Stimulated activated CD8-positive, alpha-beta memory T cell treated with anti-CD3 and anti-CD28 coated beads, Interleukin-12 subunit alpha, Interleukin-12 subunit beta, amount 100 ng/mL, for 24 hours (primary cell): ENCODE data around the gene CPA2.
A peak's percentile ranks its signal among the peaks of the same experiment; 100 is the strongest.
"Not testable (repeated sequence)": the region's sequence is repeated elsewhere in the genome, so short reads cannot be mapped to it uniquely, and the experiment has no call there.

Source experiments
- DNase-seq: peaks from one replicate; pipeline ENCODE4 v3.0.0-alpha.2; 2020; ENCODE audit errors: extremely low read depth

CPA2 gene

DNA sequence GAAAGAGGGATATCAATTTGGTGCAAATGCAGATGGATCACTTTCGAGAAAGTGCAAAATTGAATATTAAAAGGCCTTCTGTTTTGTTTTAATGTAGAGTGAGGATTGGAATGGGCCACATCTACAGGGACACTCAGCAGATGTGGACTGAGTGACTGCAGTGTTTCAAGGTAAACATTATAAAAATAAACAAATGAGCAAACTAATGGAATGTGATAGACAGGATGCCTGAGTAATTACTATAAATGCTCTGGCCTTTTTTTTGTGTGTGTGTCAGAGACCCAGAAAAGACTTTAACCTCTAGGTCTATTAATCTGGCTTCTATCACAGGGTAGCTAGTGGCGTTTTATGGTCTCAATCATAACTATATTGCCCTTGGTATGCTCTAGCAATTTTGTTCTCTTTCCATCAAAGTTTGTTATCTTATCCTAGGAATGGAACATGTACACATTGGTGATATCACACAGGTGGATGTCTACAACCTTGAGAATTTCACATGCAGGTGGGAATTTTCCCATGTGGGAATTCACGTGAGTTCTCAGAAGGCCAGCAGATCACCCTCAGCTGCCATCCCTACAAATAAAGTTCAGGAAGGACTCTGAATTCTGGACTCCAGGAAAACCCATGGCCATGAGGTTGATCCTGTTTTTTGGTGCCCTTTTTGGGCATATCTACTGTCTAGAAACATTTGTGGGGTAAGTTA is at the start of gene CPA2:
Gene CPA2, plus strand, starts transcription at position 606 of the 703 bp plus-strand sequence. Its CDS starts 19 bp downstream, at position 625.
- no peak for DNase-seq

DNA sequence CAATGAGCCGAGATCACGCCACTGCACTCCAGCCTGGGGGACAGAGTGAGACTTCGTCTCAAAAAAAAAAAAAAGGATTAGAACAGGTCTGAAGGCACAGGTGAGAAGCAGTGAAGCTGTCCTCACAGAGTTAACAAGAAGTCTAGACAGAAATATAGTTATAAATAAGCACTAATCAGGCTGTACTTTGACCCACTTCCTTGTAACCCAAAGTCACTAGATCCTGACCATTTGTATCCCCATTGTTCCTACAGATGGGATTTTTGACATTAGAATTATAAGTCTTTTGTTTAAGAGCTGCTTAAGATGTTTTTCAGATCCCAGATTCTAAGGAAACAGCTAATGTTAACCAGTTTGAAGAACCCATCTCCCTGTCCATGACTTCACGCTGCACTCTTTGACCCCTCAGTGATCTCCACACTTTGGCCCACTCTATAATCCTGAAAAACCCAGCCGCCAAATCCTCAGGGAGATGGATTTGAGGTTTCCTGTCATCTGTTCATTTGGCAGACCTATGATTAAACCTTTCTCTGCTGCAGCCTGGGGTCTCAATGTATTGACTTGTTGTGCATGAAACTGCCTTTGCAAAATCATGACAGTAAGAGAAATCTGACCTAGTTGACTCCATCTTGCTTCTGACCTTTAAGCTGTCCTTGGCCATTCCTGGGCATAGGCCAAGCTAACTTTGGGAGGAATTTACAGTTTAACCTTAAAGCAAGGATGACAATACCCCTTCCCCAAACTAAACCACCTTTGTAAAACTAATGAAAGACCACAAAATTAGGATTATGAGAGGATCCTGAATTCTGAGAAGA is 47.6 kb upstream of the CPA2 start:
- DNase-seq, result no peak

DNA sequence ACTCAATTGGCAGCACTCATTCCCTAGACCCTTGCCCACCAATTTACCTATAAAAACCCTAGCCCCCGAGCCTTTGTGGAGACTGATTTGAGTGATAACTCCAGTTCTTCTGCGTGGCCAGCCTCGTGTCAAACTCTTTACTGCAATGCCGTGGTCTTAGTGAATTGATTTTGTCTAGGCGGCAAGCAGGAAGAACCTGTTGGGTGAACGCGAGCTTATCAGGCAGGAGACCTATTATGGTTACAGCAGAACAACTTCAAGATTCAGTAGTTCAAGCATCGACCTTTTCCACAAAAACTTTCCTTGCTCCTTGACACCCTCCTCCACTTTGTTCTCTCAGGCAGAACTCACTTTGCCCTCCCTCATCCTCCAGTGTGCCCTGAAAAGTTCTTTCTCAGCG is 46.8 kb upstream of the CPA2 start:
- no peak for DNase-seq

DNA sequence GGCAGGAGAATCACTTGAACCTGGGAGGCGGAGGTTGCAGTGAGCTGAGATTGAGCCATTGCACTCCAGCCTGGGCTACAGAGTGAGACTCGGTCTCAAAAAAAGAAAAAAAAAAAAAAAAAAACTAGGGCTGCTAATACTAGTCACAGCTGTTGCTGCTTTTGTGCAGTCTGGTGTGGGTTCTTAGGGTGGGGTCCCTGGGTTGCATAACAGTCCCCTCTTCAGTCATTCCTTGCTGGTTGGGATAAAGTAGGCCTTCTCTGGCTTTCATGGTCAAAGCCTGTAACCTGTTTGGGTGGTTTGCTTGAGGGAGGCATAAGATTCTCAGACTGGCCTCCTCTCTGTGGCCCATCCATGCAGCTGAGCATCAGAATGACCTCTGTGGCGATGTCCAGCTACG is 44.9 kb upstream of the CPA2 start:
- DNase-seq, result no peak

DNA sequence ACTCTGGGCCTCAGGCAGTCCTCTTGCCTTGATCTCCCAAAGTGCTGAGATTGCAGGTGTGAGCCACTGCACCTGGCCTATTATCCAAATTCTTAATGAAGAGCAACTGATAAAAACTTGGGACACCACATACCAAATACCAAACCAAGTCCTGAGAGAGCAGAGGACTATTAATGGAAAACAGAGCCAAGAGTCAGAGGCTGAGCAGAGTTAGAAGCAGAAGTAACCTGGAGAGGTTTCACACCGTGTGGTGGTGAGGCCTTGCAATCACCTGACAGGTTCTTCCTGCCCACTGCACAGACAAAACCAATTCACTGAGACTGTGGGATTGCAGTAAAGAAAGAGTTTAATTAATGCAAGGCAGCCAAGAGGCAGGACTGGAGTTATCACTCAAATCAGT is 43.0 kb upstream of the CPA2 start:
- no peak for DNase-seq

DNA sequence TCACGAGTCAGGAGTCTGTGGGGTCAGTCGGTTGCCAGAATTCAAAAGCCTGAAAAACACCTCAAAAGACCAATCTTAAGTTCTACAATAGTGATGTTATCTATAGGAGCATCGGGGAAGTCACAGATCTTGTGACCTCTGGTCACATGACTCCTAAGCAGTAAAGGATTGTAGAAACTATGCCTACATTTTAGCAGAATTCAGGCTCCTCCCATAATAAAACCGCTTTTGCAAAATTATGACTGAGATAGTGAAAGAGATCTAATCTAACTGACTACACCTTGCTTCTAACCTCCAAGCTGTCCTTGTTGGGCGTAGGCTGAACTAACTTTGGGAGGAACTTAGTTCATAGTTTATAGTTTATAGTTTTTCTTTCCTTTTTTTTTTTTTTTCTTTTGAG is 42.5 kb upstream of the CPA2 start:
- DNase-seq, result no peak

DNA sequence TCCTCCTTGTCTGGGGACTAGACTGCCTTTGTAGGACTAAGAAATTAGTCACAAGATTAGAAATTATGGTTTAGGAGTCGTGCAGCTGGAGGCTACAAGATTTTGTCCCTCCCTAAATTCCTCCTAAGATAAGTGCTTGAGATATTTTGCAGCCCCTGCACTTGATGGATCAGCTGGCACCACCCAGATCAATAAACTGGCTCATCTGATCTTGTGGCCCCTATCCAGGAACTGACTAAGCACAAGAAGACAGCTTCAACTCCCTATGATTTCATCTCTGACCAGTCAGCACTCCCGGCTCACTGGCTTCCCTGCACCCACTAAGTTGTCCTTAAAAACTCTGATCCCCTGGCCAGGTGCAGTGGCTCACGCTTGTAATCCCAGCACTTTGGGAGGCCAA is 41.7 kb upstream of the CPA2 start:
- DNase-seq, result not testable (repeated sequence)

DNA sequence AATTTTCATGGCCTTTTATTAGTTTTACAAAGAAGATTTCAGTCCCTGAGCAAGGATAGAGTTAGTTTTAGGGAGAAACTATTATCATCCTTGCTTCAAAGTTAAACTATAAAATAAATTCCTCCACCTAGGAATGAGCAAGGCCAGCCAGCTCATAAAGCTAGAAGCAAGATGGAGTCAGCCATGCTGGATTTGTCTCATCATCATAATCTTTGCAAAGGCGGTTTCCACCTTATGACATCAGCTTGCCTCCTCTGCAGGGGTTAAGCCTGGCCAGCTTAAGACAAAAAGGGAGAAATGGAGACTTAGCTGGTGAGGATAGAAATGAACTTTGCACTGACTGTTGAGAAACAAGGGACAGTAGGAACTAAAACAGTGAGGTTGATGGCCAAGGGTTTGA is 40.3 kb upstream of the CPA2 start:
- no peak for DNase-seq

DNA sequence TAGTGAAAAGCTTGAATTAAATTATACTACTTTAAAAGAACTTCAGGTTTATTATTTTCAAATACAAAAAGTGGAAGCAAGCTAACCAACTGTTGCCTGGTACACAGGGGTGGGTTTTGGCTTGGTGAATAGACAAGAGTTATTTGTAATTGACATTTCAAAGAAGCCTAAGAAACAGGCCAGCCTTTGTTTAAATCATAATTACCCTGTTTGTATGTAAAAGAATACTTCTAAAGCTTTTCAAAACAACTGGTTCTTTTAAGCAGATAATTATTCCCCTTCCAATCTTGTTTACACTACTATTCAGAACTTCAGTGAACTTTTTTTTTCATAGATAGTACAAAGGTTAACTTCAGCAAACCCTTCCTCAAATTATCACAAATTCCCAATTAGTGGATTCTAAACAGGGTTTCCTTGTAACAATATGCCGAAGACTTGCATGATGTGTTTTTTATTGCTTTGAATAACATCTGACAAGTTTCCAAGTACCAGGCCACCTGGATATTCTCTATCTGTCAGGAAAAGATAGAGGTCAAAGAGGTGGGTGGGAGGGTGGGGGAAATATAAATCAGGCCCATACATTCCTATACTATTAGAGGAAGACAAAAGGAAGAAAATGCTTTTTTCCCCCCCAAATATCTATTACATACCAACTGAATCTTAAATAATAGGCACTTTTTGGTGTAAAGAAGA is 38.6 kb upstream of the CPA2 start:
- DNase-seq, result no peak

DNA sequence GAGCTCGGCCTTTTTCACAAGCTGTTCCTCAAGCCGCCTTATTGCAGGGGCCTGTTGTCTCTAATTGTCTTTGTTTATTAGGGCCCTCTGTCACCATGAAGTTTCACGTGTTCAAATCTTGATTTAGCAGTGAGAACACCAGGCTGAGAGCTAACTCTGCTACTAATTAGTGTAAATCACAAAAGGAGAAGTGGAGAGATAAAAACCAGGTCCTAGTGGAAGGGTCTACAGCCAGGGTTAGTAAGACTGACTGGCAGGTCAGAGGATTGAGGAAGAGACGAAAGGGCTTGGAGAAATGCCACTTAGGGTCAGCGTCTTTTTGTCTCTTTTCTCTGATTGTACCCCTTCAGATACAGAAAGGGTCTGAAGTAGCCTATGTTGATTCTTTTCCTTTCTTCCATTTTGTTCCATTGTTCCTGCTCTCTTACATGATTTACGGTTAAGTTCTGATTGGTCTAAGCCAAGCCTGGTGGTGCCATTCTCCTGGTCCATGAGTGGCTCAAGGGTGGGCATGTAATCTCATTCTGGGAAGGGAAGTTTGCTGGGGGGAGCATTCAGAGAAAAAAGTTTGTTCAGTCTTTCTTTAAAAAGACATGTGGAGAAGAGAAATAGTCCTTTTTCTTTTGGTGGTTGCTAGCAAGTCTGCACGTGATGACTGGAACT is 37.7 kb upstream of the CPA2 start:
- DNase-seq, result no peak

DNA sequence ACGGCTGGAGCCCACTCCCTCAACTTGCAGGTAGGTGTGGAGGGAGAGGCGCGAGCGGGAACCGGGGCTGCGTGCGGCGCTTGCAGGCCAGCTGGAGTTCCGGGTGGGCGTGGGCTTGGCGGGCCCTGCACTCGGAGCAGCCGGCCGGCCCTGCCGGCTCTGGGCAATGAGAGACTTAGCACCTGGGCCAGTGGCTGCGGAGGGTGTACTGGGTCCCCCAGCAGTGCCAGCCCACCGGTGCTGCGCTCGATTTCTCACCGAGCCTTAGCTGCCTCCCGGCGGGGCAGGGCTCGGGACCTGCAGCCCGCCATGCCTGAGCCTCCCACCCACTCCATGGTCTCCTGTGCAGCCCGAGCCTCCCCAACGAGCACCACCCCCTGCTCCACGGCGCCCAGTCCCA is 36.7 kb upstream of the CPA2 start:
- DNase-seq, result not testable (repeated sequence)

DNA sequence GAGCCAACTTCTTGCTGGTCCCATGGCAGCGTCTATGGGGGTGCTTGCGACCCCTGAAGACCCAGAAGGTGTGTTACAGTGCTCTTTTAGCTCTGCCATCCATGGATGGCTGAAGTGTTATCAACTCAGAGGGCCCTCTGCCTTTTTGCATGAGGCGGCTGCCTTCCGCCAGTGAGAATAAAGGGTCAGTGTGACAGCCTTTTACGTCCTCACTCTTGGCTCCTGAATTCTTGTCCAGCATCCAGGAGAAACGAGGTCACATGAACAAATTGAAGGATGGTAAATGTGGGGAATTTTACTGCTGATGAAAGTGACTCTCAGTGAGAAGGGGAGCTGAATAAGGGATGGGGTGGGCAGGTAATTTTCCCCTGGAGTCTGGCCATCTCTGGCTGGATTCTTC is 34.9 kb upstream of the CPA2 start:
- DNase-seq, result no peak

DNA sequence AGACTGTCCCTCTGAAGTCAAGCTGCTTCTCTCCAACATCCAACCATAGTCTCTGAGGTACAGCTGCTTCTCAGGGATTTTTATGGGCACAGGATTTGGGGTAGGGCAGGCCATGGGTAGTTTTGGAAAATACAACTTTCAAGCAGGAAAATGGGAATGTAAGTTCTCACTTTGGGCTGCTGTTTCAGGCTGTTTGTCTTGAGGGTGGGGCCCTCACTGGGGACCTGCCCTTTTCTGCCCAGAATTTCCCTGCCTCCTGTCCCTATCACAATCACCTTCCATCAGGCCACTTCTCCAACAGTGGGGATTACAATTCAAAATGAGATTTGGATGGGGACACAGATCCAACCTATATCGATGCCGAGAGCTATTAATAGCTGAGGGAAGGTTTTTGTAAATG is 34.5 kb upstream of the CPA2 start:
- no peak for DNase-seq

DNA sequence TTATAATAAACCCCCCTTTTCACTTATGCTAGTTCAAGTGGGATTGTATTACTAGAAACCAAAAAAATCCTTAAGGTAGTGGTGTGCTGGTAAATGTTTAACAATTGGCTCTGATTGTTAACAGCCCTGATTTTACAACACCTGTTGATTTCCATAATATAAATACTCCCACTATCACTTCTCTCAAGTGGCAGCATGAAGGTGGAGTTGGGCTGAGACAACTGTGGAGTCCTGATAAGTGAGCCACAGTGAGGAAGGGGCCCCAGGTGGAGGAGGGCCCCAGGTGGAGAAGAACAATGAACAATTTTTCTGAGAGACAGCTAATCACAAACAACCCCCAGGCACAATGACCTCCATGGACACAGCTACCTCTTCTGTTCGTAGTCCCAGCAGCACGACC is 32.6 kb upstream of the CPA2 start:
- DNase-seq, result no peak

DNA sequence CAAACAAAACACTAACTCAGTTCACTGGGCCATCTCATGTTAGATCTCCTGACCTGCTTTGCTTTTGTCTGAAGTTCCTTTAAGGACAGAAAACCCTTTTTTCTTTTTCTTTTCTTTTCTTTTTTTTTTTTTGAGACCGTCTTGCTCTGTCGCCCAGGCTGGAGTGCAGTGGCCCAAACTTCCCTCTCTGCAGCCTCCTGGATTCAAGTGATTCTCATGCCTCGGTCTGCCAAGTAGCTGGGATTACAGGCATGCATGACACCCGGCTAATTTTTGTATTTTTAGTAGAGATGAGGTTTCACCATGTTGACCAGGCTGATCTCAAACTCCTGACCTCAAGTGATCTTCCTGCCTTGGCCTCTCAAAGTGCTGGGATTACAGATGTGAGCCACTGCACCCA is 30.3 kb upstream of the CPA2 start:
- not testable (repeated sequence) for DNase-seq

DNA sequence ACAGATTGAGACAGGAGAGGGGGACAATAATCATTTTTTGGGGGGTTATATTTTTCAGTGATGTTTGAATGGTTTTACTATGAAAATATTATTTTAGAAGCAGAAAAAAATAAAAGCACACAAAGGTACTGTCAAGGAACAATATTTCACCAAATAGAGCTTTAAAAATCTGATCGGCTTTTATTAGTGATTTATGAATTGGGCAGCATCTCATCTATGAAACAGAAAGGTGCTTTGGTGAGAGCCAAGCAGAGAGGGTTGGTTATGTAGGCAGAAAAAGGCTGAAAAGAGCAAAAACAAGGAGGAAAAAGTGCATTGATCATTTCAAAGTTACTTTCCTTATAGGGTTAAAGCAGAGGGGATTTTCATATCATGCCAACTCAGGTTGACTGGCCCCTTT is 26.4 kb upstream of the CPA2 start:
- no peak for DNase-seq

DNA sequence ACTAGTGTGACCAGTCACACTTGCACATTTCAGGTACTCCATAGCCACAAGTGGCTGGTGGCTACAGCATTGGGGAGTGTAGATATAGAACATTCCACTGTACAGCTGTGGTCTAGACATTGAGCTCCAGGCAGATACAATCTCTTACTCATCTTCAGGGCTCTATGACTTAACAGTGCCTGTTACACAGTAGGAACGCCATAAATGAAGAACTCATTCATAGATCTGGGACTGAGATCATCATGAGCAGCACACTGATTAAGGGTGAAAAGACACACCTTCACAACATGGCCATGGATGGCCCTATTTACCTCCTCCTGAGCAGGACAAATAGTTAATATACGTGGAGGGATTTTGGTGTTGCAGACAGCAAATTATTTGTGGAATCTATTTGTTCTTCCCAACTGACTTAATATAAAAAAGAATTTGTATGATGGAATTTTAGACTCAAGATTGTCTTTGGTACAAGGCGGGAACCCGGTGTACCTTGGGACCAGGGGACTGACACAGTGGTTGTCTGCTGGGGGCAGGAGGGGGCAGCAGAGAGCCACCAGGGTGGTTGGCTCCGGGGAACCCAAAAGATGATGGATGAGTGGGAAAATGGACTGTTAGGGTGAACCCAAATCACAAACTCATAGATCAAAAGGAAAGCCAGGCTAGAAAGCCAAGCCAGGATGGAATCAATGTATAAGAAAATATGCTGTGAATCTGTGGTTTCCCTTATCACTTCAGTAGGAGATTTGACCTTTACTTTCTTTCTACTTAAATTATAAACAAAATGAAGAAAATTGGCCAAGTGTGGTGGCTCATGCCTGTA is 24.3 kb upstream of the CPA2 start:
- peak; percentile 14 for DNase-seq

DNA sequence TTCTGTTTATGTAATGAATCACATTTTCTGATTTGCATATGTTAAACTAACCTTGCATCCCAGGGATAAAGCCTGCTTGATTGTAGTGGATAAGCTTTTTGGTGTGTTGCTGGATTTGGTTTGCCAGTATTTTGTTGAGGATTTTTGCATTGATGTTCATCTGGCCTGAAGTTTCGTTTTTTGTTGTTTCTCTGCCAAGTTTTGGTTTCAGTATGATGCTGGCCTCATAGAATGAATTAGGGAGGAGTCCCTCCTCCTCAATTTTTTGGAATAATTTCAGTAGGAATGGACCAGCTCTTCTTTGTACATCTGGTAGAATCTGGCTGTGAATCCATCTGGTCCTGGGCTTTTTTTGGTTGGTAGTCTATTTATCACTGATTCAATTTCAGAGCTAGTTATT is 23.2 kb upstream of the CPA2 start:
- not testable (repeated sequence) for DNase-seq

DNA sequence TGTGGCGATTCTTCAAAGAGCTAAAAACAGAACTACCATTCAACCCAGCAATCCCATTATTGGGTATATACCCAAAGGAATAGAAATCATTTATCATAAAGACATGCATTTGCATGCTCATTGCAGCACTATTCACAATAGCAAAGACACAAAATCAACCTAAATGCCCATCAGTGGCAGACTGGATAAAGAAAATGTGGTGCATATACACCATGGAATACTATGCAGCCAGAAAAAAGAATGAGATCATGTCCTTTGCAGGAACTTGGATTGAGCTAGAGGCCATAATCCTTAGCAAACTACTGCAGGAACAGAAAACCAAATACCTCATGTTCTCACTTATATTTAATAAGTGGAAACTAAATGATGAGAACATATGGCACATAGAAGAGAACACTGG is 20.2 kb upstream of the CPA2 start:
- DNase-seq, result not testable (repeated sequence)

DNA sequence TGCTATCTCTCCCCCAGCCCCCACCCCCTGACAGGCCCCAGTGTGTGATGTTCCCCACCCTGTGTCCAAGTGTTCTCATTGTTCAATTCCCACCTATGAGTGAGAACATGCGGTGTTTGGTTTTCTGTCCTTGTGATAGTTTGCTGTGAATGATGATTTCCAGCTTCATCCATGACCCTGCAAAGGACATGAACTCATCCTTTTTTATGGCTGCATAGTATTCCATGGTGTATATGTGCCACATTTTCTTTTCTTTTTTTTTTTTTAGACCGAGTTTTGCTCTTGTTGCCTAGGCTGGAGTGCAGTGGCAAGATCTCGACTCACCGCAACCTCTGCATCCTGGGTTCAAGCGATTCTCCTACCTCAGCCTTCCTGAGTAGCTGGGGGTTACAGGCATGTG is 17.8 kb upstream of the CPA2 start:
- DNase-seq, result not testable (repeated sequence)

DNA sequence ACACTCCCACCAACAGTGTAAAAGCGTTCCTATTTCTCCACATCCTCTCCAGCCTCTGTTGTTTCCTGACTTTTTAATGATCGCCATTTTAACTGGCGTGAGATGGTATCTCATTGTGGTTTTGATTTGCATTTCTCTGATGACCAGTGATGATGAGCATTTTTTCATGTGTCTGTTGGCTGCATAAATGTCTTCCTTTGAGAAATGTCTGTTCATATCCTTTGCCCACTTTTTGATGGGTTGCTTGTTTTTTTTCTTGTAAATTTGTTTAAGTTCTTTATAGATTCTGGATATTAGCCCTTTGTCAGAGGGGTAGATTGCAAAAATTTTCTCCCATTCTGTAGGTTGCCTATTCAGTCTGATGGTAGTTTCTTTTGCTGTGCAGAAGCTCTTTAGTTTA is 17.0 kb upstream of the CPA2 start:
- DNase-seq, result not testable (repeated sequence)
